HL-60 (cell line): Measurements from ENCODE around the gene RETN.
"Not testable (repeated sequence)": the region's sequence is repeated elsewhere in the genome, so short reads cannot be mapped to it uniquely, and the experiment has no call there.

Experiments
- GABPA ChIP-seq: IDR thresholded peaks from 2 replicates; pipeline ENCODE4 v1.6.1; 2012; ENCODE audit warnings: low read depth
- POLR2AphosphoS5 ChIP-seq: IDR thresholded peaks from 2 replicates; pipeline ENCODE4 v1.6.1; 2012; ENCODE audit warnings: low read depth
- REST ChIP-seq: IDR thresholded peaks from 2 replicates; pipeline ENCODE4 v1.6.1; 2012; ENCODE audit warnings: low read depth; ENCODE audit not compliant: insufficient replicate concordance
- SPI1 ChIP-seq: IDR thresholded peaks from 2 replicates; pipeline ENCODE4 v1.6.1; 2012; ENCODE audit warnings: low read depth, mild to moderate bottlenecking, borderline replicate concordance
- TF ChIP-seq, protein P1 (sequence below): IDR thresholded peaks from one replicate; pipeline ENCODE4 v1.5.1; 2011; ENCODE audit warnings: low read length, control low read depth, inconsistent platforms; ENCODE audit not compliant: insufficient read depth

DNA sequence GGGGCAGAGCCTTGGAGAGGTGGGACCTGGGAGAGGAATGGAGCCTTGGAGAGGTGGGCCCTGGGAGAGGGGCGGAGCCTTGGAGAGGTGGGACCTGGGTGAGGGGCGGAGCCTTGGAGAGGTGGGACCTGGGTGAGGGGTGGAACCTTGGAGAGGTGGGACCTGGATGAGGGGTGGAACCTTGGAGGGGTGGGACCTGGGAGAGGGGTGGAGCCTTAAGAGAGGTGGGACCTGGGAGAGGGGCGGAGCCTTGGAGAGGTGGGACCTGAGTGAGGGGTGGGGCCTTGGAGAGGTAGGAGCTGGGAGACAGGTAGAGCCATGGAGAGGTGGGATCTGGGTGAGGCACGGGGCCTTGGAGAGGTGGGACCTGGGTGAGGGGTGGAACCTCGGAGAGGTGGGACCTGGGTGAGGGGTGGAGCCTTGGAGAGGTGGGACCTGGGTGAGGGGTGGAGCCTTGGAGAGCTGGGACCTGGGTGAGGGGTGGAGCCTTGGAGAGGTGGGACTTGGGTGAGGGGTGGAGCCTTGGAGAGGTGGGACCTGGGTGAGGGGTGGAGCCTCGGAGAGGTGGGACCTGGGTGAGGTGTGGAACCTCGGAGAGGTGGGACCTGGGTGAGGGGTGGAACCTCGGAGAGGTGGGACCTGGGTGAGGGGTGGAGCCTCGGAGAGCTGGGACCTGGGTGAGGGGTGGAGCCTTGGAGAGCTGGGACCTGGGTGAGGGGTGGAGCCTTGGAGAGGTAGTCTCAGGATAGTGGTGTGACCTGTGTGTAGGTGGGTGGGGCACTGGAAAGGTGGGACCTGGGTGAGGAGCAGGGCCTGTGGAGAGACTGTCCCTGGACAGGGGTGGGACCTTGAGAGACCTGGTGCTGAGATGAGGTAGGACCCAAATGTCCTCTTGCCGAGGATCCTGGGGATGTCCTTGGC, 25.0 kb upstream of the RETN start:
- TF ChIP-seq POLR2AphosphoS5, REST, GABPA, SPI1: not testable (repeated sequence)
- TF ChIP-seq, protein P1, sequence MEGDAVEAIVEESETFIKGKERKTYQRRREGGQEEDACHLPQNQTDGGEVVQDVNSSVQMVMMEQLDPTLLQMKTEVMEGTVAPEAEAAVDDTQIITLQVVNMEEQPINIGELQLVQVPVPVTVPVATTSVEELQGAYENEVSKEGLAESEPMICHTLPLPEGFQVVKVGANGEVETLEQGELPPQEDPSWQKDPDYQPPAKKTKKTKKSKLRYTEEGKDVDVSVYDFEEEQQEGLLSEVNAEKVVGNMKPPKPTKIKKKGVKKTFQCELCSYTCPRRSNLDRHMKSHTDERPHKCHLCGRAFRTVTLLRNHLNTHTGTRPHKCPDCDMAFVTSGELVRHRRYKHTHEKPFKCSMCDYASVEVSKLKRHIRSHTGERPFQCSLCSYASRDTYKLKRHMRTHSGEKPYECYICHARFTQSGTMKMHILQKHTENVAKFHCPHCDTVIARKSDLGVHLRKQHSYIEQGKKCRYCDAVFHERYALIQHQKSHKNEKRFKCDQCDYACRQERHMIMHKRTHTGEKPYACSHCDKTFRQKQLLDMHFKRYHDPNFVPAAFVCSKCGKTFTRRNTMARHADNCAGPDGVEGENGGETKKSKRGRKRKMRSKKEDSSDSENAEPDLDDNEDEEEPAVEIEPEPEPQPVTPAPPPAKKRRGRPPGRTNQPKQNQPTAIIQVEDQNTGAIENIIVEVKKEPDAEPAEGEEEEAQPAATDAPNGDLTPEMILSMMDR: not testable (repeated sequence)
